Hepatocyte (in vitro differentiated cells): ENCODE data around the gene PAX4.

ENCODE experiments used
- CTCF ChIP-seq: fragments of 200-600 bp; sonication (generic); IDR thresholded peaks from 2 replicates; pipeline ENCODE4 v1.5.1; 2016; ENCODE audit warnings: antibody characterized with exemption, mild to moderate bottlenecking; ENCODE audit not compliant: poor library complexity
- EZH2 ChIP-seq: fragments of 200-600 bp; sonication (generic); IDR thresholded peaks from 2 replicates; pipeline ENCODE4 v1.6.1; 2016; ENCODE audit warnings: antibody characterized with exemption, mild to moderate bottlenecking, borderline replicate concordance
- EZH2phosphoT487 ChIP-seq: fragments of 200-600 bp; sonication (generic); IDR thresholded peaks from one replicate; pipeline ENCODE4 v1.6.1; 2018; ENCODE audit warnings: antibody characterized with exemption, mild to moderate bottlenecking, low read depth, moderate library complexity; ENCODE audit not compliant: unreplicated experiment, severe bottlenecking

- TF ChIP-seq CTCF (no peak), EZH2 (no peak), EZH2phosphoT487 (no peak)
Measured at GRCh38 chr7:127652333-127653248, 34.6 kb upstream of the PAX4 start.
